Measurements from ENCODE around the gene NOVA2. TPM values are rescaled to one million over a fixed set of nuclear protein-coding genes. Genes with fewer than 3 reads are reported as not detected.
A peak's percentile ranks its signal among the peaks of the same experiment; 100 is the strongest.

The NOVA2 gene, protein sequence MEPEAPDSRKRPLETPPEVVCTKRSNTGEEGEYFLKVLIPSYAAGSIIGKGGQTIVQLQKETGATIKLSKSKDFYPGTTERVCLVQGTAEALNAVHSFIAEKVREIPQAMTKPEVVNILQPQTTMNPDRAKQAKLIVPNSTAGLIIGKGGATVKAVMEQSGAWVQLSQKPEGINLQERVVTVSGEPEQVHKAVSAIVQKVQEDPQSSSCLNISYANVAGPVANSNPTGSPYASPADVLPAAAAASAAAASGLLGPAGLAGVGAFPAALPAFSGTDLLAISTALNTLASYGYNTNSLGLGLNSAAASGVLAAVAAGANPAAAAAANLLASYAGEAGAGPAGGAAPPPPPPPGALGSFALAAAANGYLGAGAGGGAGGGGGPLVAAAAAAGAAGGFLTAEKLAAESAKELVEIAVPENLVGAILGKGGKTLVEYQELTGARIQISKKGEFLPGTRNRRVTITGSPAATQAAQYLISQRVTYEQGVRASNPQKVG
- not detected in 2 replicates for total RNA-seq
- not detected for polyA plus RNA-seq (2012)

- peak; percentile 24 for DNase-seq (ENCODE audit: low read depth)
These were observed at the start of gene NOVA2 for GRCh38 chr19:45973553-45974338. NOVA2 (minus strand) TSS chr19:45973865; CDS start chr19:45973351, 514 bp downstream.

GRCh38 chr19:46023311-46023779, 49.7 kb upstream of the NOVA2 start:
- DNase-seq (ENCODE audit: low read depth): no peak

- no peak for DNase-seq (ENCODE audit: low read depth)
These were observed 49.0 kb upstream of the NOVA2 start, which contains the start of gene PGLYRP1 for GRCh38 chr19:46022431-46023310. PGLYRP1 (minus strand) TSS chr19:46023053; CDS start chr19:46023021, 32 bp downstream.

DNA sequence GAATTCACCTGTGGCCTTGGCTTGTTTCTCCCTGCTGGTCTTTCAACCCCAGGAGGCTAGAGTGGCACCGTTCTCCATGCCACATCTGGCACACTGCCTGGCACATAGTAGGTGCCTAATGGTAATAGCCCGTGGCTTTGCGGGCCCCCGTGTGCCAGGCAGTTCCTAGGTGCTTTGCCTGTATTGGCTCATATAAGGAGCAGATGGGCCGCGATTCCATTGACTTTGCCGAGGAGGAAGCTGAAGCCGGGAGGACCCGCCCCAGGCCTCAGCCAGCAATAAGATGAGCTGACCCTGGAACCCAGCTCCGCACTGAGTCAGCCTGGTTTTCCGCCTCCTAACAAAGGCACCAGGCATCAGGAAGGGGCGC, 48.4 kb upstream of the NOVA2 start:
- DNase-seq (ENCODE audit: low read depth): no peak

GRCh38 chr19:46021531-46022041, 47.9 kb upstream of the NOVA2 start:
- DNase-seq (ENCODE audit: low read depth): no peak

DNA sequence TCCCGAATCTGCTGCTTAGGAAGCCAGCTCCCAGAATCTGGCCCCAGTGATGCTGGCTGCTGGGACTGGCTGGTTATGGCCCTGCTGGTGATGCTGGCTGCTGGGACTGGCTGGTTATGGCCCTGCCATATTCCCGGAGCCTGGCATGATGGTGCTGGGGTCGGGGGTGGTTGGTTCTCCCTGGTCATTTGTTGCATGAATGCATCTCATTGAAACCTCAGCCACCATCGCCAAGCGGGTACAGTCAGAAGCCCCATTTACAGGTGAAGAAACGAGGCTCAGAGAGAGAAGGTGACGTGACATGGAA, 47.1 kb upstream of the NOVA2 start:
- no peak for DNase-seq (ENCODE audit: low read depth)

GRCh38 chr19:46019270-46019669, 45.6 kb upstream of the NOVA2 start:
- DNase-seq (ENCODE audit: low read depth): no peak

GRCh38 chr19:46018729-46019251, 45.1 kb upstream of the NOVA2 start:
- no peak for DNase-seq (ENCODE audit: low read depth)

DNA sequence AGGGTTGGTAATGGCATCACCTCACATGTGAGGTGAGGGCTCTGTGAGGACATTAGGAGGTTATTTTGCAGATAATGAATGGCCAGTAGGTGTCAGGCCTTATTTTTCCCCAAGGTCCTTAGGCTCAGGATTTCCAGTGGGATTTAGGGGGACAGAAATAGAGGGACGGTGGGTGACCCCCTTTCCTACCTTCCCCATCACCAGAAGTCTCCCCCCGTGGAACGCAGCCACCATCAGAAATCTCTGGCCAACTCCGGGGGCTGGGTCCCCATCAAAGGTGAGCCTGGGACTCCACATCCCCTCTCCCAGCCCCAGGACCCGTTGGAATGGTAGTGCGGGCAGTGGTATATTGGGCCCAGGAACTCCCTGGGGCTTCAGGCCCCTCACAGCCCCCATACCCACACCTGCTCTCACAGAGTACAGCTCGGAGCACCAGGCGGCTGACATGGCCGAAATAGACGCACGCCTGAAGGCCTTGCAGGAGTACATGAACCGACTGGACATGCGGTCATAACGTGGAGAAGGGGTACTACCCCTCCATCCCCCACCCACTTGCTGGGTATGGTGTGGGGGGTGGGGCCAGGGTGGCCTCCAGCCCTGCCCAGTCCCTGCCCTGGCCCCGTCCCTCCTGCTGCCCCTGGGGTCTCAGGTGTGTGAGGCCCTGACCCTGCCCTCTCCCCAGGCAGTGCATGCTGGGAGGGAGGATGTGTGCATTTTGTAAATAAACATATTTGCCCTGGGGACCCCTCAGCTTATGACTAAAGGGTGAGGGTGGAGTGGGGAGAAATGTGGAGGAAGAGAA, 44.4 kb upstream of the NOVA2 start:
- no peak for DNase-seq (ENCODE audit: low read depth)

DNA sequence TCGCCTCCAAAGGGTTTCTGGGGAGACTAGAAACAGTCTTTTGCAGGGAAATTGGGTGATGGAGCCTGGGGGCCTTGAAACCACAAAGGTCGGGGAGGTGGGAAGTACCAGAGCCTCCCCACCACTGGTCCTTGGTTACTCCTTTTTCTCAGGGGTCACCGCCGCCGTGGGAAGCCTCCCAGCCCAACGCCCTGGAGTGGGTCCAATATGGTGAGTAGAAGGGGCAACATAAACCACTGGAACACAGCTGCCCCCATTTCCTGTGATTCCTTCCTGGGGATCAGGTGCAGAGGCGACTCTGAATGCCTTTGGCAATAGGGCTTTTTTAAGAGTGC, 43.4 kb upstream of the NOVA2 start:
- DNase-seq (ENCODE audit: low read depth): no peak

GRCh38 chr19:46016426-46017094, 42.9 kb upstream of the NOVA2 start:
- DNase-seq (ENCODE audit: low read depth): peak; percentile 79

DNA sequence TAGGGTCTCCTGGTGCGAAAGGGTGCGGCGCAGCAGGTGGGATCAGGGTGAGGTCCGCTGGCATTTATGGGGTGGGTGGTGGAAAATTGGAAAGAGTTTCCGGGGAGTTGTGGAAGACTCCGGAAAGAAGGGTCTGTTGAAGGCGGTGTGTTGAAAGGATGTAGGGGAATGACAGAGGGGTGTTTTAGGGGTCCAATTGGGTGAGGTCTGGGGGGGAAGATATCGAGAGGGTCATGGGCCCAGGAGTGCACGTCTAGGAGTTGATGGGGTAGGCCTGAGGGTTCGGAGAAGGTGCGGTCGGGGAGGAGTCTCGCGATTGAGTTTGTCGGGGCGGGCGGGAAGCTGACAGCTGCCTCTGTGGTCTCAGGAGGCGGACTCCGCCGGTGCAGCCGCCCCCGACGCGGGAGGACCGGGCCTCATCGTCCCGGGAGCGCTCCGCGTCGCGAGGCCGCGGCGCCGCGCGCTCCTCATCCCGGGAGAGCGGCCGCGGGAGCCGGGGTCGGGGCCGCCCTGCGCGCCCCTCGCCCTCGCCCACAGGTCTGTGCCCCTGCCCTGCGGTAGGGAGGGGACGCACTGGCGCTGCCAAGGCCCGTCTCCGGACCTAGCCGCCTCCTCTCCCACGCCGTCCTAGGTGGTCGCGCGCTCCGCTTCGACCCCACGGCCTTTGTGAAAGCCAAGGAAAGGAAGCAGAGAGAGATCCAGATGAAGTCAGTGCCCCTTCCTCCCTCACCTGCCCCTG, 42.2 kb upstream of the NOVA2 start:
- DNase-seq (ENCODE audit: low read depth): no peak

DNA sequence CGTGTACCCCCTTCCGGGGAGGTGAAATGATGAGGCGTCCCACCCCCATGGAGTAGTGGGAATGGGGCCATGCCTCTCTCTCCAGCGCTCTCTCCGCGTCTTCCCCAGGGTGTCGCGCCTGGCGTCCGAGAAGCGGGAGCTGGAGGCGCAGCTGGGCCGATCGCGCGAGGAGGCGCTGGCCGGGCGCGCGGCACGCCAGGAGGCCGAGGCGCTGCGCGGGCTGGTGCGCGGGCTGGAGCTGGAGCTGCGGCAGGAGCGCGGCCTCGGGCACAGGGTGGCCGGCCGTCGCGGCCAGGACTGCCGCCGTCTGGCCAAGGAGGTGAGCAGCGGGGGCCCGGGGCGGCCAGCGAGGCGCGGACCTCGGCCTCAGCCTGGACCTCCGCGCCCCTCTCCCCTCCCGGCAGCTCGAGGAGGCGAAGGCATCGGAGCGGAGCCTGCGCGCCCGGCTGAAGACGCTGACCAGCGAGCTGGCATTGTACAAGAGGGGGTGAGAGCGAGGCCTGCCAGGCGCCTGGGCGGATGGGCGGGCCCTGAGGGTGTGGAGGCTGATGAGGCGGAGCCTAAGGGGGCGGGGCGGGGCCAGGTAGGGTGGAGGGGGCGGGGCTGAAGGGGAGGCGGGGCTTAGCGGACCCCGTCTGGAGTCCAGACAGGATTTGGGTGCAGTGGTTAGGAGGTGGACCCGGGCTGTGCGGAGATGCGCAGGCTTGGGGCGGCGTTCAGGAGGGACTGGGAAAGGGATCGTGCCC, 41.4 kb upstream of the NOVA2 start:
- DNase-seq (ENCODE audit: low read depth): no peak

DNA sequence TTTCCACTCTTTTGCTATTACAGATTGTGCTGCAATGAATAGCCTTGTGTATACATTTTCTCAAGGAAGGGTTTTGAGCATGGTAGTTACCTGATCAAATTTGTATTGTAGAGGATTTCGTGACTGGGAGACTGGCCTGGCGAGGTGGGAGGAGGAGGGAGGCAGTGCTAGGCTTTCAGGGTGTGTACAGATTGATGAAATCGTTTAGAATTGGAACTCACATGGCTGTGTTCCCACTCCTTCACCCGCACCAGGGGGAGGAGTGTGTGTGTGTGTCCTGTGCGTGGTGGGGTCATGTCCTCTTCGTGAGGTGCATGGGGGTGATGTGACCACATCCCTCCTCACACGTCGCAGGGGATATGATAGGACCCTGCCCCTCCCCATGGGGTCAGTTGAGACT, 40.9 kb upstream of the NOVA2 start:
- DNase-seq (ENCODE audit: low read depth): no peak

- peak; percentile 66 for DNase-seq (ENCODE audit: low read depth)
These were observed 36.2 kb upstream of the NOVA2 start for GRCh38 chr19:46009530-46010510.

DNA sequence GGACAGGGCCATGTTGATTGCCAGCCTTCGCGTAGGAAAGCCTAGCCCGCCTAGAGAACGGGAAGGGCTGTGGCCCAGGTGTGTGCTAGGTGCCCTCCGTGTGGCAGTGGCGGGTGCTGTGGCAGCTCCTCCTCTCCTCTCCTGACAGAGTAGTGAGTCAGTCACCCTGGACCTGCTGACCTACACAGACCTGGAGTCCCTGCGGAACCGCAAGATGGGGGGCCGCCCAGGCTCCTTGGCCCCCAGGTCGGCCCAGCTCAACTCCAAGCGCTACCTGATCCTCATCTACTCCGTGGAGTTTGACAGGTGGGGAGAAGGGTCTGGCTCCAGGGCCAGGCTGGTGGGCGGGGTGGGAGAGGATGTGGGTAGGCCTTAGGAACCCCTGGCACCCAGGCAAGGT, 32.7 kb upstream of the NOVA2 start:
- DNase-seq (ENCODE audit: low read depth): no peak
